Measurements from ENCODE around the gene FRMD4A.

Gene FRMD4A

GRCh38 chr10:13681095-13681494, 649.6 kb downstream of the FRMD4A start:
- no peak for DNase-seq

GRCh38 chr10:13678101-13678843, 652.5 kb downstream of the FRMD4A start:
- DNase-seq, result no peak

- DNase-seq, result no peak
Observed at GRCh38 chr10:13674645-13675588, 655.8 kb downstream of the FRMD4A start.

GRCh38 chr10:13673156-13673555, 657.6 kb downstream of the FRMD4A start:
- DNase-seq, result no peak

- no peak for DNase-seq
Observed at GRCh38 chr10:13672548-13672947, 658.2 kb downstream of the FRMD4A start.

GRCh38 chr10:13671904-13672303, 658.8 kb downstream of the FRMD4A start:
- no peak for DNase-seq

- no peak for DNase-seq
Observed at GRCh38 chr10:13670311-13670710, 660.4 kb downstream of the FRMD4A start.

- DNase-seq, result no peak
Observed at GRCh38 chr10:13669901-13670300, 660.8 kb downstream of the FRMD4A start.

- no peak for DNase-seq
Observed at GRCh38 chr10:13669182-13669855, 661.4 kb downstream of the FRMD4A start.

GRCh38 chr10:13668126-13668525, 662.6 kb downstream of the FRMD4A start:
- DNase-seq, result no peak

GRCh38 chr10:13665516-13666262, 665.0 kb downstream of the FRMD4A start:
- DNase-seq, result no peak

GRCh38 chr10:13661256-13661655, 669.5 kb downstream of the FRMD4A start:
- no peak for DNase-seq

GRCh38 chr10:13660551-13660920, 670.2 kb downstream of the FRMD4A start:
- no peak for DNase-seq

GRCh38 chr10:13659887-13660550, 670.7 kb downstream of the FRMD4A start:
- DNase-seq, result peak; percentile 81

GRCh38 chr10:13658871-13659685, 671.6 kb downstream of the FRMD4A start:
- DNase-seq, result no peak

- DNase-seq, result no peak
Observed at GRCh38 chr10:13658264-13658663, 672.5 kb downstream of the FRMD4A start.

- DNase-seq, result no peak
Observed at GRCh38 chr10:13657101-13657680, 673.5 kb downstream of the FRMD4A start.

- DNase-seq, result no peak
Observed at GRCh38 chr10:13656337-13657100, 674.2 kb downstream of the FRMD4A start.

- DNase-seq, result no peak
Observed at GRCh38 chr10:13654846-13655245, 675.9 kb downstream of the FRMD4A start.
